Stimulated activated CD8-positive, alpha-beta memory T cell treated with anti-CD3 and anti-CD28 coated beads, Interleukin-4, amount 100 ng/mL, for 1 hour (primary cell): ENCODE results near the gene NKX1-1.
"Not testable (repeated sequence)": the region's sequence is repeated elsewhere in the genome, so short reads cannot be mapped to it uniquely, and the experiment has no call there.

Experiments
- DNase-seq, 2 donors: peaks; one replicate each; pipeline ENCODE4 v3.0.0-alpha.2; 2020; ENCODE audit warnings: low read depth in 2 of 2, low spot score in 1 of 2

The NKX1-1 gene

GRCh38 chr4:1393866-1394265 is 12.4 kb downstream of the NKX1-1 start:
- no peak for DNase-seq

GRCh38 chr4:1393363-1393762 is 12.9 kb downstream of the NKX1-1 start:
- DNase-seq, result not testable (repeated sequence)

DNA sequence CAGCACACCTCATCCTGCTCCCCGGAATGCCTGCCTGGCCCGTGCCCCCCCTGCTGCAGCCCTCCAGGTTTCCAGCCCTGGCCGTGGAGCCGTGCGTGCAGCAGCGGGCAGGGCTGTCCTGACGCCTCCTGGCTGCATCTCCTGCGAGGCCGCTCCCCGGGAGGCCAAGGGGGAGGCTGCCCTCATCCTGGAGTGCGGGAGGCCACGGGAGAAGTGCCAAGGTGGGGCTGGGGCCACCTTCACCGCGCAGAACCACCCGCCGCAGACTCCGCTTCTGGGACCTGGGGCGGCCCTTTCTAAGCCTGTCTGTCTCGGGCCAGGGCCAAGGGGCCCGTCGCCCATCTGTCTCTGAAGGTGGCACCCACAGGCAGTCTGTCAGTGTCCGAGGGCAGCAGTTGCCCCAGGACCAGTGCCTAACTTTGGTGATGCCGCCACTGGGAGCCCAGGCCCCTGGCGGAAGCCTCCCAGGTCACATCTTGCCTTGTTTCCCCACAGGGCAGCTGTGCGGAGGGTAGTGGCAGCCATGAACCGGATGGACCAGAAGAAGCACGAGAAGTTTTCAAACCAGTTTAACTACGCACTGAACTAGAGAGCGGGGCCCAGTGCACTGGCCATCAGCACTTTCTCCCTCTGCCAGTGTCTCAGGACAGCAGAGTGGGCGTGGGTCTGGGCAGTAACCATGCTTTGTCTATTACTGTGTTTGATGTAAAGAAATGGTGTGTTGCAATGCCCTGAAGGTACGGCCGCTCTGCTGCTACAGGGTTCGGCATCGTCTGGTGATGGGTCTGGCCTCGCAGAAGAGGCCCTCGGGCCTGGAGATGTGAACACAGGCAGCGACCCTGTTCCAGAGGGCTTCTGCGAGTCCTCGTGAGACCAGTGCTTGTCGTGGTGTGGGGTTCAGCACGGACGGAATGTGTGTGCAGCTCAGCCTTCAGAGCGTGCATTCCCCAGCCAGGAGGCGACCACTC is 20.6 kb downstream of the NKX1-1 start:
- DNase-seq, result no peak

GRCh38 chr4:1384675-1385372 is 21.4 kb downstream of the NKX1-1 start:
- no peak for DNase-seq

DNA sequence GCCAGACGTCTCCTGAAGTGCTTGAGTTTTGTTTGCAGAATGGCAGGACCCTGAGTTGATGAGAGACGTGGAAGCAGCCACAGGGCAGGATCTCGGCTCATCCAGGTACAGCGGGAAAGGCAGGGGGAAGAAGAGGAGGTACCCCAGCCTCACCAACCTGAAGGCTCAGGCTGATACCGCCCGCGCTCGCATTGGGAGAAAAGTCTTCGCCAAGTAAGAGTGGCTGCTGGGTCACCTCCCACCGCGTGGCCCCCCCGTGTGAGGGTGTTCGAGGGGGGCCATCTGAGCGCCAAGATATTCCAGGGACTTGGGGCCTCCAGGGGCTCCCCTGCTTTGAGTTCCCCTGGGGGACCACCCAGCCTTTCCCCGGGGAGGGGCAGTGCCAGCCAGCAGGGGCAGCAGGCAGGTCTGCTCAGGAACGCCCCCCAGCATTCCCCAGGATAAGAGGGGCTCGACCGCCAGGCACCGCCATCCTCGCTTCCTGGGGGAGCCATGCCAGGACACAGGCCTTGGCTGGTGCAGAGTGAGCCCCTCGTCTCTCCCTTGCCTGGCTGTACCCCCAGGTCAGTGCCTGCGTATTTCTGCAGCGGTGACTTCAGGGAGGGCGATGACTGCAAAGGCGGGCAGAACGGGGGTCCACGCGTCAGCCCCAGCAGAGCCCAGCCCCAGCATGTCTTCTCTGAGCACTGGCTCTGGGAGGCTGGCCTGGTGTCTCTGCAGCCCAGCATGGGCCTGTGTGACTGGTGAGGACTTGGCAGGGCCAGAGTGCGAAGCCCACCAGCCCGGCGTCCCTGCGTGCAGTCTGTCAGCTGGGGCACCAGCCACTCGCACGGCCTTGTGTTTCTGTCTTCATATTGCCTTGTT is 22.3 kb downstream of the NKX1-1 start:
- DNase-seq, result no peak

- DNase-seq, result no peak
These were observed 23.2 kb downstream of the NKX1-1 start for GRCh38 chr4:1382776-1383727.

DNA sequence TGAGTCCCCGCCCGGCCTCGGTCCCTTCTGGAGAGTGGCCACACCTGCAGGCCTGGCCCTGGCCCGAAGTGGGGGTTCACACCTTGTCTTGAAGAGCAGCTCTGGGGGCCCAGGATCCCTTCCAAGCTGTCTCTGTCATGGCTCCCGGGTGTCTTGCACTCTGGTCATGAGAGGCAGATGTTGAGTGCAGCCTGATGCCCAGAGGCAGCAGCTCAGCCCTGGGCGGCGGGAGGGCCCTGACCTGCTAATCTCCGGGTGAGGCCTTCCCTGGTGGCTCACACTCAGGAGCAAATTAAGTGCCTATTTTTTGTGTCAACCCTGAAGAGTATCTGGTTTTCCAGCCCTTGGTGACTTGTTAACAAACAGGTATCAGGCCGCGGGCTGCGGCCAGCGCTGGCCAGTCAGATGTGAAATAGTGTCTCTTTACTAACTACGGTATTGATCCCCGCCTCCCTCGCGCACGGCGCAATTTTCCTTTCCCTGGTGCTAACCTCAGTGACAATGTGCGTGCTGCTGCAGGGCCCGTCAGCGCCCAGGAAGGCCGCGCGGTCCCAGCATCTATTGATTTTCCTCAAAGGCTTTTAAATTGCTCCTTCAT is 24.2 kb downstream of the NKX1-1 start:
- no peak for DNase-seq

DNA sequence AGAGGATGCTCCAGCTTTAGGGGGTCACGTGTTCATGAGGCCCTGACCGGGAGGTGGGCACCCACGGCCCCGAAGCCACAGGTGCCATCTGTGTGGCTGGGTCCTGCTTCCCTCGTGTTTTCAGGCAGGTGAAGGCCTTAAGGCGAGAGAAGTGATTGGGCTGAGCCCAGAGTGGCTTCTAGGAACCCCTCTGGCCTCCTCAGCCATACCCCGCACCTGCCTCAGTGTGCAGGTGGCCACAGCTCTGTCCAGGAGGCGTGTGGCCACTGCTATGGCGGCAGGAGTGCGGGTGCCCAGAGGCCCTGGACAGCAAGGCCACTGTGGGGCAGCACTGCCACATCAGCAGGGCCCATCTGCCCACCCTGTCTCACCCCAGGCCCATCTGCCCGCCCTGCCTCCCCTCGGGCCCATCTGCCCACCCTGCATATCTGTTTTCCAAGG is 25.0 kb downstream of the NKX1-1 start:
- no peak for DNase-seq

DNA sequence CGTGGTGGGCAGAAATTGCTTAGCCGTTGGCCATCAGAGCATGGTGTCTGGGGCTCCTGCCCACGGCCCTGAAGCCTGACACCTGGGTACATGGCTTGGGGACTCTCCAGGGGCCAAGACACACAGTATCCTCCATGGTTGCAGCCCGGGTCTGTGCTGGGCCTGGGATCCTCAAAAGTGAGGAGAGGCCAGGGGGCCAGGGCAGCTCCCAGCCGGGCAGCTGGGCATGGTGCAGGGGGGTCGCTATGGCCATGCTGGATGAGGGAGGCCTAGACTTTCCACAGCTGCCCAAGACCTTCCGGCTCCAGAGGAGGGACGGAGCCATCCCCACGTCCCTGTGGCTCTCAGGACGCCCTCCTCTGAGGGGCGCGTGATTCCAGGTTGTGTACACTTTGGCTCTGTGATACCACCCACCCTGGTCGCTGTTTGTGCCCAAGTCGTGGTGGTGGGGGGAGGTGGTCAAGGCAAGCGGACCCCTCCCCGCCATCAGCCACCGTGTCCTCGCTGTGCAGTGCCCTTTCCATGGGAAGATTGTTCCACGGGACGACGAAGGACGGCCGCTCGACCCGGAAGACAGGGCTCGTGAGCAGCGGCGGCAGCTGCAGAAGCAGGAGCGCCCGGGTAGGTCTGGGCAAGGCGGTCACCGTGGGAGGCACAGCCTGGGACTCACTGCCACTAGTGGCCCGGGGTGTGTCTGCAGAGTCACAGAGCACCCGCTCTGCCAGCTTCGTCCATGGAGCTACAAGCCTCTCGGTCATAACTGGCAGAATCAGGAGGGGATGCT is 25.7 kb downstream of the NKX1-1 start:
- DNase-seq, result no peak

DNA sequence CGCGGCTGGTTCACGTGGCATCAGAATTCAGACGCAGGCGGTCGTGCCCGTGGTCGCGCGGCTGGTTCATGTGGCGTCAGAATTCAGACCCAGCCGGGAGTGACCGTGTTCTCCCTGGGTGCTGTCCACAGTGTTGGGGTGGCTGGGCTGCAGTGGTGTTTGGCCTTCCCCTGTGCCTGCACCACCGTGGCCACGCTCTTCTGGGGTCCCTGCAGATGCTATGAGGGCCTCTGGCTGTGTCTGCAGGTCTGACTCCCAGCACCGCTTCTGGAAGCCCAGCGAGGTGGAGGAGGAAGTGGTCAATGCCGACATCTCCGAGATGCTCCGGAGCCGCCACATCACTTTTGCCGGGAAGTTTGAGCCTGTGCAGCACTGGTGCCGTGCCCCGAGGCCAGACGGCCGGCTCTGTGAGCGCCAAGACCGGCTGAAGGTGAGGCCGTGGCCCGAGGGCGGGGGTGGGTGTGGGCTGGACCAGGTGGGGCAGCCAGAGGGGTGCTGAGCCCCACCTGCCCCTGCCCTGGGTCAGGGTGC is 26.4 kb downstream of the NKX1-1 start:
- no peak for DNase-seq

GRCh38 chr4:1379351-1379781 is 26.9 kb downstream of the NKX1-1 start:
- DNase-seq, result no peak

DNA sequence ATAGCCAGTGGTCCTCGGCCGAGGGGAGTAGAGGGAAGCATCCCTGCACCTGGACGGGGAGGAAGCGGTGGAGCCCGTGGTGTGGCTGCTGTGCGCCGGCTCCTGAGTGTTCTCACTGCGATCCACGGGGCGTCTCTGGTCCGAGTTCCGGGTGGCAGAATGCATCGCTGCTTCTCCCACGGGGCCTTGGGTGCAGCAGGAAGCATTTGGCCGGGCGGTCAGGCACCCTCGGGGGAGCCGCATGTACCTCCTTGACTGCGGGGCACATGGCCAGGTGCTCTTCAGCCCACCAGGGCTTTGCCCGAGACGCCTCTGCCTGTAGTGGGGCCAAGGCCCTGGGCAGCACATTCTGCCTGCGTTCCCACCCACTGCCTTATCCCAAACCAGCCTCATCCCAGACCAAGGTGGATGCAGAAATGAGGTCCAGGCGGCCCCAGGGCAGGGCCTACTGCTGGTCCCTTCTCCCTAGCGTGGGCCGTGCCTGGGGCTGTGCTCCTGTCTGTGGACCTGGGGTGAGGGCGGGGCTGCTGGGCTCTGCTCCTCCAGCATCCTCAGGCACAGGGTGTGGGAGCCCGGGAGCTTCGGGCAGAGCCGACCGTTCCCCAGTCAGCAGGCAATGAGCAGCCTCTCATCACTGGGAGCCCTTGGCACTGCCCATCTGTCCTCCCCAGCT is 27.5 kb downstream of the NKX1-1 start:
- no peak for DNase-seq

DNA sequence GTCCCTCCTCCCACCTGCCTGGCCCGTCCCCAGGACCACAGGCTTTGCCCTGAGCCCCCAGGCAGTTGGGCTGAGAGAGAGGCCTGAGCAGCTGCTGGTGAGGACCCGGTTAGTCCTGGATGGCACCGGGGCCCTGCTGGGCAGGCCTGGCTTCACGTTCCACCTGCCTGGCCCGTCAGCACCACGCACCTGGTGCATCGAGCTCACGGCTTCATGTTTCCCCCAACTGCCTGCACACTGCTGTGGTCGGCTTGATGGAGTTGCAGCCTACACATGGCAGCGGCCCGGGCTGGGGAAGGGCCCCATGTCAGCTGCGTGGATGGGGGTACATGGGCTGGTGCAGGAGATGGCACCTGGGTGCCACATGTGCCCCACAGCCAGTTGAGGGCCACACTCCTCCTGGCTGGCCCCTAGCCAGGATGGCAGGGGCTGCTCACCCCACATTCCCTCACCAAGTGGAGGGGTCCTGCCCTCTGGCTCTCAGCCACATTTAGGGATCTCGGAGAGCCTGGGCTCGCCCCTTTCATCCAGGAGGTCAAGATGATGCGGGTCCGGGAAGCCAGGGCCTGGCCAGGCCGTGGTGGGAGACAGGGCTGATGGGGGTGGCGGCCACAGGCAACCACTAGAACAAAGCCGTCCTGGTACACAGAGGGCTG is 28.5 kb downstream of the NKX1-1 start:
- DNase-seq, result no peak

- DNase-seq, result no peak
These were observed 29.2 kb downstream of the NKX1-1 start for GRCh38 chr4:1376841-1377605.

DNA sequence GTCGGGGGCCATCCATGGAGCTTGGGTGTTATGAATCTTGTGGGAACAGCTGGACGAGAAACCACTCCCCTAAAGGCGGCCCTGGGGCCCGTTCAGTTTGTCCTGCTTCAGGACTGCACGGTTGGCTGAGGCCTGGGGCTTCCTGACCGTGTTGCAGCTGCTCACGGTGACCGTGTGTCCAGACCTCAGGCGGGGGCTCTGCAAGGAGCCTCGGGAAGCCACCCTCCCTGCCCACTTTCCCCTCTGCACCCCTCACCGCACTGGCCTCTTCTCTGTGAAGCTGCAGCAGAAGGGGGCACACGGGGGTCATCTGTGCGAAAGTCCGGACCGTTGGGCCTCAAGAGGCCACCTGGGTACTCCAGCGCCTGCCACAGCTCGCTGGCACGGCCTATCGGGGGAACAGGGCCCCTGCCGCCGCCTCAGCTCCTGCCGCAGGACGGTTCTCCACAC is 29.8 kb downstream of the NKX1-1 start:
- no peak for DNase-seq

GRCh38 chr4:1375761-1376322 is 30.4 kb downstream of the NKX1-1 start:
- no peak for DNase-seq
